ENCODE measurements around the gene TMEM72. TPM values are rescaled to one million over a fixed set of nuclear protein-coding genes. Genes with fewer than 3 reads are reported as not detected.
A peak's percentile ranks its signal among the peaks of the same experiment; 100 is the strongest.

The TMEM72 gene
- total RNA-seq, 1 experiment from 2014 or later, result not detected

- Histone ChIP-seq H3K9me3 (ENCODE audit: low read length) (no peaks in the 10 kb centered on the region), H3K9me2 (replicated peaks; ENCODE audit: low read length) (no peaks in the 10 kb centered on the region), H2AFZ (ENCODE audit: low read length) (no peak overlapping the region), H3K79me2 (ENCODE audit: low read length) (peaks cover 15% of the 10 kb centered on the region), H3K27me3 (ENCODE audit: low read length) (no peaks in the 10 kb centered on the region), H3K4me1 (ENCODE audit: insufficient read depth, low read length) (peaks cover 19% of the 10 kb centered on the region), H3F3A (ENCODE audit: low read length, unreplicated experiment) (no peaks in the 10 kb centered on the region), H3K36me3 (ENCODE audit: low read depth, low read length) (no peaks in the 10 kb centered on the region), H4K20me1 (ENCODE audit: low read length) (no peaks in the 10 kb centered on the region), H3K9ac (ENCODE audit: low read length) (no peak overlapping the region), H3K4me2 (ENCODE audit: low read length) (no peak overlapping the region), H3K27ac (ENCODE audit: low read length) (no peak overlapping the region), H3K4me3 (ENCODE audit: low read length) (no peak overlapping the region)
- TF ChIP-seq EZH2 (IDR thresholded peaks at IDR 0.05; ENCODE audit: low read length, unreplicated experiment) (no peak), EZH2phosphoT487 (IDR thresholded peaks at IDR 0.05; ENCODE audit: borderline replicate concordance, low read length) (no peak), CTCF (conservative IDR thresholded peaks at IDR 0.05; ENCODE audit: low read depth, low read length) (no peak)
- POLR2A ChIA-PET (ENCODE audit: unreplicated experiment), result no interaction called here
- DNase-seq, result no peak
- BruUV-seq (replicated peaks), result no TSS peak
- no peak for ATAC-seq
- intact Hi-C loops (cut with micrococcal nuclease), result no loop called here
- CTCF ChIA-PET, result interaction anchor here (0.5 kb wide), 1 partner anchor 15 kb away, joined by 3 read pairs; no protein-coding TSS in a partner anchor
Measured at GRCh38 chr10:44961931-44962750, 51.0 kb downstream of the TMEM72 start.

- no peaks in the 10 kb centered on the region for H3F3A ChIP-seq (ENCODE audit: low read length, unreplicated experiment)
- no peak overlapping the region for H3K4me2 ChIP-seq (ENCODE audit: low read length)
- H3K79me2 ChIP-seq (ENCODE audit: low read length), result peaks cover 9% of the 10 kb centered on the region
- no peak overlapping the region for H3K9ac ChIP-seq (ENCODE audit: low read length)
- POLR2A ChIA-PET (ENCODE audit: unreplicated experiment), result no interaction called here
- H3K27ac ChIP-seq (ENCODE audit: low read length), result no peak overlapping the region
- H3K27me3 ChIP-seq (ENCODE audit: low read length), result no peaks in the 10 kb centered on the region
- no peak overlapping the region for H3K4me3 ChIP-seq (ENCODE audit: low read length)
- no peaks in the 10 kb centered on the region for H4K20me1 ChIP-seq (ENCODE audit: low read length)
- TF ChIP-seq CTCF (conservative IDR thresholded peaks at IDR 0.05; ENCODE audit: low read depth, low read length), result peak; percentile 39
- TF ChIP-seq EZH2phosphoT487 (IDR thresholded peaks at IDR 0.05; ENCODE audit: borderline replicate concordance, low read length), result no peak
- no peak overlapping the region for H2AFZ ChIP-seq (ENCODE audit: low read length)
- H3K9me2 ChIP-seq (replicated peaks; ENCODE audit: low read length), result no peaks in the 10 kb centered on the region
- ATAC-seq (no peak), DNase-seq (no peak)
- BruUV-seq (replicated peaks), result no TSS peak
- CTCF ChIA-PET, result interaction anchor here (0.6 kb wide), 1 partner anchor 96 kb away, joined by 5 read pairs; no protein-coding TSS in a partner anchor
- peaks cover 12% of the 10 kb centered on the region for H3K4me1 ChIP-seq (ENCODE audit: insufficient read depth, low read length)
- H3K36me3 ChIP-seq (ENCODE audit: low read depth, low read length), result no peaks in the 10 kb centered on the region
- intact Hi-C loops (cut with micrococcal nuclease), result no loop called here
- no peaks in the 10 kb centered on the region for H3K9me3 ChIP-seq (ENCODE audit: low read length)
Measured at GRCh38 chr10:44962870-44963738, 52.0 kb downstream of the TMEM72 start.

All from PC-3 (cell line).